ENCODE results near the gene GSG1L2. TPM values are rescaled to one million over a fixed set of nuclear protein-coding genes. Genes with fewer than 3 reads are reported as not detected.

The GSG1L2 gene
- total and polyA plus RNA-seq, 2 experiments from 2014 or later, result not detected

DNA sequence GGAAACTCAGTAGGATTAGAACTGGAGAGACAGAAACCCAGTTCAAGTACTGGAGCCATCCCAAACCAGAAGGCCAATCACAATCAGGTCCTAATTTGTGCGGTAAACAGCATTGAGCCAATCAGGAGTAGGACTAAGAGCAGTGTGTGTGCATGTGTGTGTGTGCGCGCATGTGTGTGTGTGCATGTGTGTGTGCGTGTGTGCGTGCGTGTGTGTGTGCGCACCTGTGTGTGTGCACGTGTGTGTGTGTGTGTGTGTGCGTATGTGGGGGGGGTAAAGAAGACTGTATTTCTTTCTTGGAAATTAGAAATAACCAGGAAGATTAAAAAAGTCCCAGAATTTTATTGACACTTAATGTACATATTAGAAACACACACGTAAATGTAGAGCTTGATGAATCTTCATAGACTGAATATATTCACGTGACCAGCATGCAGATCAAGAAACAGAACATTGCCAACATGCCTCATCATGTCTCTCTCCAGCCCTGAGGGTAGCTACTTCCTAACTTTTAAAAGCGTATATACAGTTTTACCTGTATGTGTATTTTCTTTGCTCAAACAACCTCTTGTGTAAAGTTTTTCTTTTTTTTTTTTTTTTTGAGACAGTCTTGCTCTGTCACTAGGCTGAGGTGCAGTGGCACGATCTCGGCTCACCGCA, 29.6 kb downstream of the GSG1L2 start:
- Histone ChIP-seq H3K27ac (no peak overlapping the region), H3K79me2 (no peaks in the 10 kb centered on the region), H3K4me1 (ENCODE audit: insufficient read depth) (no peaks in the 10 kb centered on the region), H3K9me3 (ENCODE audit: low read depth) (no peaks in the 10 kb centered on the region), H3K4me3 (no peak overlapping the region), H3K4me2 (no peak overlapping the region), H3K36me3 (replicated peaks; ENCODE audit: insufficient read depth, low read depth) (no peaks in the 10 kb centered on the region), H3K27me3 (no peaks in the 10 kb centered on the region), H2AFZ (no peak overlapping the region), H3K9me2 (replicated peaks; ENCODE audit: insufficient read depth) (no peaks in the 10 kb centered on the region), H4K20me1 (ENCODE audit: insufficient read depth, poor library complexity, severe bottlenecking) (no peaks in the 10 kb centered on the region)
- DNase-seq (ENCODE audit: low spot score), result no peak
- TF ChIP-seq EZH2phosphoT487 (IDR thresholded peaks at IDR 0.05; ENCODE audit: low read depth, severe bottlenecking, unreplicated experiment) (no peak), EZH2 (IDR thresholded peaks at IDR 0.05; ENCODE audit: borderline replicate concordance) (no peak)
- TF ChIP-seq, protein P1, sequence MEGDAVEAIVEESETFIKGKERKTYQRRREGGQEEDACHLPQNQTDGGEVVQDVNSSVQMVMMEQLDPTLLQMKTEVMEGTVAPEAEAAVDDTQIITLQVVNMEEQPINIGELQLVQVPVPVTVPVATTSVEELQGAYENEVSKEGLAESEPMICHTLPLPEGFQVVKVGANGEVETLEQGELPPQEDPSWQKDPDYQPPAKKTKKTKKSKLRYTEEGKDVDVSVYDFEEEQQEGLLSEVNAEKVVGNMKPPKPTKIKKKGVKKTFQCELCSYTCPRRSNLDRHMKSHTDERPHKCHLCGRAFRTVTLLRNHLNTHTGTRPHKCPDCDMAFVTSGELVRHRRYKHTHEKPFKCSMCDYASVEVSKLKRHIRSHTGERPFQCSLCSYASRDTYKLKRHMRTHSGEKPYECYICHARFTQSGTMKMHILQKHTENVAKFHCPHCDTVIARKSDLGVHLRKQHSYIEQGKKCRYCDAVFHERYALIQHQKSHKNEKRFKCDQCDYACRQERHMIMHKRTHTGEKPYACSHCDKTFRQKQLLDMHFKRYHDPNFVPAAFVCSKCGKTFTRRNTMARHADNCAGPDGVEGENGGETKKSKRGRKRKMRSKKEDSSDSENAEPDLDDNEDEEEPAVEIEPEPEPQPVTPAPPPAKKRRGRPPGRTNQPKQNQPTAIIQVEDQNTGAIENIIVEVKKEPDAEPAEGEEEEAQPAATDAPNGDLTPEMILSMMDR (IDR thresholded peaks at IDR 0.05; ENCODE audit: poor library complexity), result no peak
- WGBS (ENCODE audit: low lambda C conversion rate, missing lambda C conversion rate), result 92% methylated on average over 15 of the region's 15 CpGs

DNA sequence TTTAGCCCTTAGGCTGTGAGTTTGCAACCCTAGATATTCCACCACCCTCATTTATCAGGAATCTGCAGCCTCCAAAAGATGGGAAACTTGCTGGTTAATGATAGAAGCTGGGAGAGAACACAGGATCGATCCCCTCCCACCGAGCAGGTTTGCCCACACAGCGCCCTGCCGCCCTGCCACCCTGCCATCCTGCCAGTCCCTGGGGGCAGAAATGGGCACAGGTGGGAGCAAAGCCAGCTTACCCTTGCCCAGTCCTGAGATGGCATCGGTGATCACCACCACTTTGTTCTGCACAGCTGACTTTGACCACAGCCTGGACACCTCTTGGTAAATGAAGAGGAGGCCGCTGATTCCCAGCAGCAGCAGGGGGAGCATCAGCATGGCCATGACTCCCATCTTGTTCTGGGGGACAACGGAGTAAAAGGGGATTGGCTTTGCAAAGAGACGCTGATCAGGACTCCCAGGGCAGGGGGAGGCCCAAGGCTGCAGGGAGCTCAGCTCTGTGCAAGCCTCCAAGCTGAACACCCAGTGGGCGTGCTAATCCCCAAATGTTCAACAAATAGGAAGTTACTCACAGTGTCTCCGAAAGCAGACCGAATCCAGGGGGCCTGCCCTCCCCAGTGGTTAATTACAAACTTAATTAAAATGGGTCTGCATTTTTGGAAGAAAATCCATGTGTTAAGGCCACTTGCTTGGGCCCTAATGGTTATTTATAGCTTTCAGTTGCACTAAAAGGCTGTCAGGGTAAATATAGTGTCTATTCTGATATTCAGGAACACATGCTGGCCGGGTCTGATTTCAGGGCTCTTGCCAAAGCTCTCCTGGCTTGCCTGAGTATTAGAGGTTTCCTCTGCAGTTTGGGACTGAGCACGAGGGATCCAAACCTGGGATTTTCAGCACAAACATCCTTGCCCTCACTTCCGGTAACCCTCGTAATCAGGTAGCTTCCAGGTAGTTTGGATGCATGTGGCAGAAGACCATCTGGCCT, 30.7 kb downstream of the GSG1L2 start, which contains the start of gene DHRS7C:
TSS of gene DHRS7C (minus strand) at position 704 of the 988 bp plus-strand sequence. CDS start at position 396, 308 bp downstream.
- H3K4me3 ChIP-seq, result no peak within 1 kb of the TSS
- H3K27me3 ChIP-seq, result no peaks in the 10 kb centered on the region
- no peaks in the 10 kb centered on the region for H3K9me2 ChIP-seq (replicated peaks; ENCODE audit: insufficient read depth)
- no peaks in the 10 kb centered on the region for H3K36me3 ChIP-seq (replicated peaks; ENCODE audit: insufficient read depth, low read depth)
- no peak within 1 kb of the TSS for H3K27ac ChIP-seq
- H2AFZ ChIP-seq, result no peak within 1 kb of the TSS
- H3K79me2 ChIP-seq, result no peaks in the 10 kb centered on the region
- no peak for TF ChIP-seq EZH2 (IDR thresholded peaks at IDR 0.05; ENCODE audit: borderline replicate concordance)
- TF ChIP-seq EZH2phosphoT487 (IDR thresholded peaks at IDR 0.05; ENCODE audit: low read depth, severe bottlenecking, unreplicated experiment), result no peak
- TF ChIP-seq, protein P1 (IDR thresholded peaks at IDR 0.05; ENCODE audit: poor library complexity), result no peak
- H3K4me2 ChIP-seq, result no peak within 1 kb of the TSS
- no peaks in the 10 kb centered on the region for H3K9me3 ChIP-seq (ENCODE audit: low read depth)
- no peaks in the 10 kb centered on the region for H3K4me1 ChIP-seq (ENCODE audit: insufficient read depth)
- WGBS (ENCODE audit: low lambda C conversion rate, missing lambda C conversion rate), result 76% methylated on average over 15 of the region's 15 CpGs
- DNase-seq (ENCODE audit: low spot score), result no peak
- H4K20me1 ChIP-seq (ENCODE audit: insufficient read depth, poor library complexity, severe bottlenecking), result no peaks in the 10 kb centered on the region

DNA sequence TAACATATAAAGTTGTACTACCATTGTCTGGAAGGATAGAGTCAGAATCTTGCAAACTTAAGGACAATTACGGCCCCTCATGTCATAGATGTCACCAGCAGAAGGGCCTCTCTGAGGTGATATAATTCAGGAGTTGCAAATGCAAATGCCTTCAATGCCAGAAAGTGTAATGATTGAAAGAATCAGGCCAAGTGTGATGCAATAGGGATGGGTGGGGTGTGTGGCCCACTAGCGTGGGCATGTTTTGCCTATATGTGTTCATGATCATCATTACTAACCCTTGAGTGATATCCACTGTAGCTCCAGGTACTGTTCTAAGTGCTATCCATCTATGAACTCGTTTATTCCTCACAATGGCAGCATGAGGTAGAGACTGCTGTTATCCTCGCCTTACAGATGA, 31.6 kb downstream of the GSG1L2 start:
- TF ChIP-seq, protein P1 (IDR thresholded peaks at IDR 0.05; ENCODE audit: poor library complexity), result no peak
- TF ChIP-seq EZH2phosphoT487 (IDR thresholded peaks at IDR 0.05; ENCODE audit: low read depth, severe bottlenecking, unreplicated experiment) (no peak), EZH2 (IDR thresholded peaks at IDR 0.05; ENCODE audit: borderline replicate concordance) (no peak)
- H3K79me2 ChIP-seq, result no peaks in the 10 kb centered on the region

More for the DNA sequence above, 31.6 kb downstream of the GSG1L2 start:
- no peak overlapping the region for H3K4me2 ChIP-seq
- no peaks in the 10 kb centered on the region for H3K9me2 ChIP-seq (replicated peaks; ENCODE audit: insufficient read depth)
- 87% methylated on average over 4 of the region's 4 CpGs for WGBS (ENCODE audit: low lambda C conversion rate, missing lambda C conversion rate)
- no peak overlapping the region for H3K4me3 ChIP-seq
- H2AFZ ChIP-seq, result no peak overlapping the region
- H3K27me3 ChIP-seq, result no peaks in the 10 kb centered on the region
- DNase-seq (ENCODE audit: low spot score), result no peak
- H3K9me3 ChIP-seq (ENCODE audit: low read depth), result no peaks in the 10 kb centered on the region
- H3K36me3 ChIP-seq (replicated peaks; ENCODE audit: insufficient read depth, low read depth), result no peaks in the 10 kb centered on the region
- no peaks in the 10 kb centered on the region for H3K4me1 ChIP-seq (ENCODE audit: insufficient read depth)
- no peaks in the 10 kb centered on the region for H4K20me1 ChIP-seq (ENCODE audit: insufficient read depth, poor library complexity, severe bottlenecking)
- no peak overlapping the region for H3K27ac ChIP-seq

Measured in hepatocyte (in vitro differentiated cells).